PC-9 (cell line): ENCODE data around the gene RPL15.

Experiments used
- CTCF ChIP-seq: fragments of 200-600 bp; sonication (generic); conservative IDR thresholded peaks from 2 replicates; pipeline ENCODE4 v1.6.1; 2017; ENCODE audit warnings: mixed run types, antibody characterized with exemption, mild to moderate bottlenecking, moderate library complexity
- EZH2 ChIP-seq: fragments of 200-600 bp; sonication (generic); IDR thresholded peaks from 2 replicates; pipeline ENCODE4 v1.8.0; 2017; ENCODE audit warnings: antibody characterized with exemption, low read depth

GRCh38 chr3:23913182-23913581, 3.8 kb upstream of the RPL15 start:
- TF ChIP-seq CTCF = no peak
- TF ChIP-seq EZH2 = no peak
